GM12874 (cell line): Measurements from ENCODE around the gene C1QTNF2.

ENCODE experiments used
- TF ChIP-seq, protein P1 (sequence below): IDR thresholded peaks from 2 replicates; pipeline ENCODE4 v1.5.1; 2011; ENCODE audit warnings: low read depth, mild to moderate bottlenecking, control low read depth, low read length, moderate library complexity; ENCODE audit not compliant: insufficient read depth

Gene C1QTNF2, protein sequence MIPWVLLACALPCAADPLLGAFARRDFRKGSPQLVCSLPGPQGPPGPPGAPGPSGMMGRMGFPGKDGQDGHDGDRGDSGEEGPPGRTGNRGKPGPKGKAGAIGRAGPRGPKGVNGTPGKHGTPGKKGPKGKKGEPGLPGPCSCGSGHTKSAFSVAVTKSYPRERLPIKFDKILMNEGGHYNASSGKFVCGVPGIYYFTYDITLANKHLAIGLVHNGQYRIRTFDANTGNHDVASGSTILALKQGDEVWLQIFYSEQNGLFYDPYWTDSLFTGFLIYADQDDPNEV

DNA sequence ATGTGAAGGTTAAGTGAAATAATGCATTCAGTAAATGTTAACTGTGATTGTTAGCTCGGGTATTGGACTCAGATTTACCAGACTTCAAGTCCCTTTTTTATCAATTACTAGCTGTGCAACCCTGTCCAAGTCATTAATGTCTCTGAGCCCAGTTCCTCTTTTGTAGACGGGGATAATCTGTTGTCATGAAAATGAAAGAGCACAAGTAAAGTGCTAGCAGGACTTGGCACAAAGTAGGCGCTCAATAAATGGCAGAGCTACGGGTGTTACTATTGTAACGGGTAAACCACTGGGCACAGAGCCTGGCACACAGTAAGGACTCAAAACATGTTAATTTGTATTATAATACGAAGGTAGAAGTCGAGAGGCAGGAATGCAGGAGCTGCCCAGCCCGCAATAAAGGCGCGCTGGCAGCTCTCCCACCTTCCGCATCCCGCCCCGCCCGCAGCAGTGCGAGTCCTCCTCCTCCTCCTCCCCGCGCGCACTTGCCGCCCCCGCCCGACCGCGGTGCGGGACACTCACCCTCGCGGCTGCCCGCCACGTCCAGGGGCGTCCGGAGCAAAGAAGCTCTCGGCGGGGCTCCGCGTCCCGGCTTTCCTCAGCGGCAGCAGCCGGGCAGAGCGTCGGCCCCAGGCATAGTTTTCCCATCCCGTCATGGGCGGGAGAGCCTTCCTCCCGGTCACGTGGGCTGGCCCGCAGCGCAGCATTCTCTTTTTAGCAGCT lies at the start of gene C1QTNF2:
C1QTNF2 (minus strand) TSS at position 637 of the 723 bp plus-strand sequence. CDS start 15,615 bp downstream, outside the sequence.
- TF ChIP-seq, protein P1, sequence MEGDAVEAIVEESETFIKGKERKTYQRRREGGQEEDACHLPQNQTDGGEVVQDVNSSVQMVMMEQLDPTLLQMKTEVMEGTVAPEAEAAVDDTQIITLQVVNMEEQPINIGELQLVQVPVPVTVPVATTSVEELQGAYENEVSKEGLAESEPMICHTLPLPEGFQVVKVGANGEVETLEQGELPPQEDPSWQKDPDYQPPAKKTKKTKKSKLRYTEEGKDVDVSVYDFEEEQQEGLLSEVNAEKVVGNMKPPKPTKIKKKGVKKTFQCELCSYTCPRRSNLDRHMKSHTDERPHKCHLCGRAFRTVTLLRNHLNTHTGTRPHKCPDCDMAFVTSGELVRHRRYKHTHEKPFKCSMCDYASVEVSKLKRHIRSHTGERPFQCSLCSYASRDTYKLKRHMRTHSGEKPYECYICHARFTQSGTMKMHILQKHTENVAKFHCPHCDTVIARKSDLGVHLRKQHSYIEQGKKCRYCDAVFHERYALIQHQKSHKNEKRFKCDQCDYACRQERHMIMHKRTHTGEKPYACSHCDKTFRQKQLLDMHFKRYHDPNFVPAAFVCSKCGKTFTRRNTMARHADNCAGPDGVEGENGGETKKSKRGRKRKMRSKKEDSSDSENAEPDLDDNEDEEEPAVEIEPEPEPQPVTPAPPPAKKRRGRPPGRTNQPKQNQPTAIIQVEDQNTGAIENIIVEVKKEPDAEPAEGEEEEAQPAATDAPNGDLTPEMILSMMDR = no peak

DNA sequence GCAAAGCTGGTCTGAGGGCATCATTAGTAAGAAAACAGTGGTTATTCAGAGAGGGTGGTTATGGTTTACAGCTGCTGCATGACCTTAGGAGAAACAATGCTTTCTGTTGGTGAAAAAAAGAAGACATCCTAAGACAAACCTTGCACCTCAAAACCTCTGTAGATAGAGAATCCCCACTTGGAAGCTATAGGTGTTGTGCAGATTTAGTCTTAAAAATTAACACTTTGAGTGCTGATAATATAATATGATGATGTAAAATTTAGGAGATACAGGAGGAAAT lies 49.8 kb upstream of the C1QTNF2 start:
- TF ChIP-seq, protein P1 = no peak

DNA sequence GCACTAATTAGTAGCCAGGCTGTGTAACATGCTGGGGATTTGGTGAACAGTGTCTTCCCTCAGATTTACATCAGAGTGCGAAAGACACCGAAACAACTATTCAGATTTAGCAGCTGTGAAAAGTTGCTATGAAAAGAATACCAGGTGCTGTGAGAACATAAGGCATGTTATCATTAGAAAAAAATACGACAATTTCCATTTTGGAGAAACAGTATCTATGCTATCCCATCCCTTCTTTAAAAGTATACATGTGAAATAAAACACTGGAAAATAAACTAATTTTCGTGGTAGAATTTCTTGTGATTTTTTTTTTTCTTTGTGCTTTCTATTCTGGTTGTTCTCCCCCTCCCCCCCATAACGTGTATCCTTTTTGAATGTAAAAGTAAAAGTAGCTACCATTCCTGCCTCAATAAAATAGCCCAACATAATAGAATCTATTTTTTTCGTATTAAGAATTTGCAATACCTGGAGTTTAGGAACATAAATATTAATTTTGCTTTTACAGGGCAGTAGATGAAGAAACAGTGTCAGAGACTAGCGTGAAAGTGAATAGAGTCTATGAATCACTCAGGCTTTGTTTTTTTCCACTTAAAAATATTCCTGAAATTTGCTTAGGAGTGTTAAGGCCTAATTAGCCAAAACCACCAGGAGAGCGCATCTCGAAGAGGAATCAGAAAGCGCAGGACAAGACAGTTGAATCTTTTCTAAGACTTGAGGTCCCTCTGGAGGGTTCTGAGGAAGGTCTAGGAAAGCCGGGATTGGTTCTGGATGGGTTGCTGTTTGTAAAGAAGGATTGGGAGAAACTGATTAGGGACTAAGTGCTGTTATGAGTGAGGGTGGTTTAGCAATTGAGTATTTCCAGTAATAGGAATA lies 49.3 kb upstream of the C1QTNF2 start:
- TF ChIP-seq, protein P1 = no peak

DNA sequence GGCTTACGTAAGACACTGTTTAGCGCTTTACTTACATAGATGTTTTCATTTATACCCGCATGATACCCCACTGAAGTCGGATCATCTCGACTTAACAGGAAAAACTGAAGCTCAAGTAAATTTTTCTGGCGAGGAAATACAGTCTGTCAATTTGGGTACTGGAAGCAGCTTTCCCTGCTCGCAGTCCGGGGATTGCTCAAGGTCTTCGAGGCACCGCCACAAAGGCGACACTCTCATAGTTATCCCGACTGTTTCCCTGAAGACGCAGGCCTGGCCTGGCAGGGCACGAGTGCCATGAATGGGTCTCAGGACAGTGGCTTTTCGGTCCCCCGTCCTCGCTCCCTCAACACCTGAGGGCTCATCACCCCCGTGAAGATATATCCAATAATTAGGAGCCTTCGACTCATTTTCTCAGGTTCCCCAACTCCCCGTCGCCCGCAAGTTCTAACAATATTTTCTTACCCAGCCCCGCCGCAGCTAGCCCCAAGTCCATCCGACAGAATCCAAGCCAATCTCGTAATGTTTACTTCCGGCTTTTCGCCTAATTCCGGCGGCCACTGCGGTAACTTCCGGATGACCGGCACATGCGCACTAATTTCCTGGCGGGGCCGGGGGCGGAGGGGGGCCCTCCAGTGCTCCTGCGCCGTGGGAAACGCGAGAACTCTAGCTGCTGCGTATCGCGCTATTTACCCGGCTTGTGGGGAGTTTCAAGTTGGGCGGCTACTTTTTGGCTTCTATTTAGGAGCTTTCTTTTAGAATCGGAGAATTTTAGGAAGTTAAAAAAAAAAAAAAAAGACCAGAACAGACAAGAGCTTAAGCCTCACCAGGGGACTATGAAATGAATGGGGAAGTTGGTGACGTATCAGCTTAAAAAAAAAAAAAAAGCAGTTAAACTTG lies 48.4 kb upstream of the C1QTNF2 start, which contains the start of gene SLU7:
SLU7 (minus strand) TSS at position 521 of the 897 bp plus-strand sequence. CDS start 3,787 bp downstream, outside the sequence.
- TF ChIP-seq, protein P1 = no peak

DNA sequence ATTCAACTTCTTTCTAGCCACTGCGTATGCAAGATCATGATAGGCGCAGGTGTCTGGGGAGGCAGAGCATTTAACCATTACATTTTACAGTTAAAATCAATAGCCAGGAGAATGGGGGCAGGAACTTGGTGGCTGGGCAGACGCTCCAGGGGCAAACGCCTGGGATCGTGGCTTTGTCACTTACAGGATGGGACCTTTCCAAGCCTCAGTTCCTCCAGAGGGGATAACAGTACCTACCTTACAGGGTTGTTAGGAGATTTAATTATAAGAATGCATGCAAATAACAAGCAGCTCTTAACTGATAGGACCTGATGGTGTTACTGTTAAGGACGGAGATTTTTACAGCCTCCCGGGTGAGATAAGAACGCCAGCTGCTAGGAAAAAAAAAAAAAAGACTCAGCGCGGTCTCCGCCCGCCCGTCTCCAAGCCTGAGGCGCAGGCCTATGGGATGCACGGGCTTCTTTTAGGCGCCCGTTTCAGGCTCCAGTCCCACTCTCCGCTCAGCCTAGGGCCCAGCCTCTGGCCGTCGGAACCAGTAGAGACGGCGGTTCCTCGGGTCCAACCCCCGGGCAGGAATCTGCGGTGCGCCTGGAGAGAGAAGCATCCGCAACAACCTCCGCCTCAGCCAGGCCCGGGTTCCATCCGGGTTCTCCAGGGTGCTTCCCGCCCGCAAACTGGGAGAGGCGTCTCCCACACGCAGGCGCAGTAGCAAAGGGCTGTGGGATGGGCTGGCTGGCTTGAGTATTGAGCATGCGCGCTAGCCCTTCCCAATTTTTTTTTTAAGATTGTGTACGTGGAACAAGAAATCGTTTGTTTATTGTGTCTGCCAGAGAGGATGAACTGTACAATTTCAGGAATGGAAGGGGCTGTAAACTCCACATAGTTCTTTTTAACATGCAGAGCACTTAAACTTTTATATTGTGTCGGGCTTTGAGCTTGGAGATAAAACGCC lies 29.3 kb upstream of the C1QTNF2 start, which contains the start of gene FAM200C:
FAM200C (minus strand) TSS at position 653 of the 952 bp plus-strand sequence. CDS start 4,564 bp downstream, outside the sequence.
- TF ChIP-seq, protein P1 = no peak

DNA sequence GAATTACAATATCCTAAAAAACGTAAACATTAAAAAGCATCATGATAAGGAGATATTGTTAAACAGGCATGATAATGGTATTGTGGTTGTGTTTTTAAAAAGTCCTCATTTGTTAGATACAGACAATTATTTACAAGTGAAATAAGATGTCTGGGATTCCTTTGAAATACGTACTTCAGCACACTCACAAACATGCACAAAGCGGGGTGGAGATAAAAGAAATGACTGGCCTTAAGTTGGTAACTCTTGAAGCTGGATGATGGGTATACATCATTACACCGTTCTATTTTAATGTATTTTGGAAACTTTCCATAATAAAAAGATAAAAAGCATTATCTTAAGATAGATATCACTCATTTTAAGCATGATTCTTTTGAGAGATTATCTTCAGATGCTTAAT lies 28.4 kb upstream of the C1QTNF2 start:
- TF ChIP-seq, protein P1 = no peak
